Activated CD8-positive, alpha-beta memory T cell treated with anti-CD3 and anti-CD28 coated beads, Interleukin-2, amount 10 ng/mL, durations not matched to agents 7 days and 5 days (primary cell): ENCODE data around the gene ADAMTS14. TPM values are rescaled to one million over a fixed set of nuclear protein-coding genes. Genes with fewer than 3 reads are reported as not detected.

Experiments used
- ATAC-seq: fragments of 150-1000 bp; cut with Tn5 transposase; one replicate; pipeline ENCODE4 v1.10.0; 2021; ENCODE audit warnings: moderate library complexity
- CTCF ChIA-PET: fragments of 350-600 bp; sonication (Branson Sonifier 250); formaldehyde crosslinking; loops from one replicate; lab custom pipeline; 2021; ENCODE audit warnings: antibody characterized with exemption; lab: Charles Lee
- DNase-seq: peaks from one replicate; pipeline ENCODE4 v3.0.0-alpha.2; 2020
- H3K27ac Mint-ChIP-seq: one replicate; pipeline ENCODE4 v1.8.0; 2021; ENCODE audit warnings: mild to moderate bottlenecking, mixed read lengths
- H3K27me3 Mint-ChIP-seq: one replicate; pipeline ENCODE4 v1.8.0; 2021; ENCODE audit warnings: mixed read lengths
- H3K36me3 Mint-ChIP-seq: one replicate; pipeline ENCODE4 v1.8.0; 2021; ENCODE audit warnings: mild to moderate bottlenecking, mixed read lengths
- H3K4me1 Mint-ChIP-seq: one replicate; pipeline ENCODE4 v1.8.0; 2021; ENCODE audit warnings: mixed read lengths
- H3K4me3 Mint-ChIP-seq: one replicate; pipeline ENCODE4 v1.8.0; 2021; ENCODE audit warnings: mild to moderate bottlenecking, moderate library complexity, mixed read lengths
- H3K9me3 Mint-ChIP-seq: one replicate; pipeline ENCODE4 v1.8.0; 2022; ENCODE audit warnings: low read depth, mixed read lengths
- total RNA-seq, 2 experiments: library from RNA; stranded (reverse); gene quantifications; one replicate each; pipeline ENCODE4 v1.2.3, GENCODE V29; 2021

The ADAMTS14 gene
- total RNA-seq, 2 experiments from 2014 or later, result 0.15 to 0.19 TPM

DNA sequence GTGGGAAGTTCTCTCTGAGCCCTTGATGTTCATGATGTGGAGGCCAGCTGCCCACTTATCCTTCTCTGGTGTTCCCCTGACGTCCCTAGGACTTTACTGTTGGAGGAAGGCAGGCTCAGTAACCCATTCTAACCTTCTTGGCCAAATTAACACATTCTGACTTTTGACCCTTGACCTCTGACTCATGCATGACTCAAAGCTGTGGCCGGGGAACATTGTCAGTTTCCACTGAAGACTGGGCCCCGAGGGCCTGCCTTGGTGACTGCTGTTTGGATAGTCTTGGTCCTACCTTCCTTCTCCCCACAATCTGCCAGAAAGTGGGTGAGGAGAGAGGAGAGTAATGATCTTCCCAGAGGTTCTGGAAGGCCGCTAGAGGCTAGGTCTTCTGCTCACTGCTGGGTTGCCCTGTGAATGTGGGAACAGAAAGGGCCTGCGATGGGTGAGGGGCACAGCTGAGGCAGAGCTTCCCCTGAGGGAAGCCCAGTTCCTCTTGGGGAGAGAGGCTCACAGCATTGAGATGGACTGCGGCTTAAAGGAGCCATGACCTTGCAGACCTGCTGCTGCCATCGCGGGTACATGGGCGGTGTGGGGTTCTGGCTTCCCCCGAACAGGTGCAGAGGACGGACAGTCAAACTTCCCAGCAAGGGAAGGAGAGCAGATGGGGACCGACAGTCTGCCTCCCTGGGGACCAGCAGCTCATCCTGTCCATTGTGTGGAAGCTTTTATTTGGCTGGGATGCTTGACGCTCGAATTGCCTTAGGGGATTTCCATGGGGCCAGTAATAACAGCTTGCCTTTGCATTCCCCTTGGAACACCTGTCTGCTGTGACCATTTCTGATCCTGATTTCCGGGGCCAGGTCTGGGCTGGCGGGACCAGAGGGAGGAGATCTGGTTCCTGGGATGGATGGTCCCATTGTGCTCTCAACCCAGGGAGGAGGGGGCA, 43.8 kb downstream of the ADAMTS14 start:
- no peak for DNase-seq
- Mint-ChIP-seq H3K36me3 (no peaks in the 10 kb centered on the region), H3K27ac (no peak overlapping the region), H3K4me3 (no peak overlapping the region), H3K27me3 (no peaks in the 10 kb centered on the region), H3K9me3 (no peaks in the 10 kb centered on the region), H3K4me1 (peaks cover 8% of the 10 kb centered on the region)
- ATAC-seq, result peak; percentile 49
- CTCF ChIA-PET, result interaction anchor here (0.9 kb wide), 1 partner anchor 158 kb away, joined by 3 read pairs; no protein-coding TSS in a partner anchor

DNA sequence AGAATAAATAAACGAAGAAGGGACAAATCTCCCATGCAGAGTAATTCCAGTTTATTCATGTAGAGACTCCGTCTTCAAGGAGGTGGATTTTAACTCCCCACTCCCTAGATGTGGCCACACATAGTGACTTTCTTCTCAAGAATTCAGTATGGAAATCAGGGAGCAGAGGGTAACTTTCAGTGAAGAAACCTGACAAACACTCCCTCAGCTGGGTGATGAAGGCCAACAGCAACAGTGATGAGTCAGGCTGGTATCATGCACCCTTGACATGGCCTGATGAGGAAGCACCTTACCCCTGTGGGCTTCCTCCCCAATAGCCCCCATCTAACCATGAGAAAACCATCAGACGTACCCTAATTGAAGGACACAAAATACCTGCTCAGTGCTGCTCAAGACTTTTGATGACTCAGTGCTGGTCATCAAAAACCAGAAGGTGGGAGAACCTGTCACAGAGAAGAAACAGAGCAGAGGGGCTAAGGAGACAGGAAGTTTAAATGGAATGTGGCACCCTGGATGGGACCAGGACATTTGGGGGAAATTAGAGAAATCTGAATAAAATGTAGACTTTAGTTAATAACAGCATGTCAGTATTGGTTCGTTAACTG, 50.6 kb downstream of the ADAMTS14 start:
- no peak for ATAC-seq
- H3K4me3 Mint-ChIP-seq, result no peak overlapping the region
- no peaks in the 10 kb centered on the region for H3K4me1 Mint-ChIP-seq

DNA sequence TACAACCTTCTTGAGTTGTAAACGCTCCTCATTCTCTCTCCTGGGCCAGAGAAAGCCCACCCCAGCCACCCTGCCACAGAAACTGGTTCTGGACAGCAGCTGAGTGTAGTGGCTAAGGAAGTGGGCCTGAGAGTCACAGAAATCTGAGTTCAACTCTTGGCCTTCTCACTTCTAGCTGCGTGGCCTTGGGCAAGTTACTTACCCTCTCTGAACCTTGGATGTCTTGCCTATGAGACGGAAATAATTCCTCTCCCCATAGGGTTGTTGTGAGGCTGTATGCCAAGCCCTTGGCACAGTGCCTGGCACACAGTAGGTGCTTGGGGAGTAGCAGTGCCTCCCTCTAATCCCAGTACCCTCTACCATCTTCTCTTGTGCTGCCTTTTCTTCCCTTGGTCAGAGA, 51.5 kb downstream of the ADAMTS14 start:
- DNase-seq (no peak), ATAC-seq (no peak)
- H3K4me3 Mint-ChIP-seq, result no peak overlapping the region
- no peaks in the 10 kb centered on the region for H3K9me3 Mint-ChIP-seq
- H3K4me1 Mint-ChIP-seq, result no peaks in the 10 kb centered on the region
- no peaks in the 10 kb centered on the region for H3K36me3 Mint-ChIP-seq
- no peaks in the 10 kb centered on the region for H3K27me3 Mint-ChIP-seq
- no peak overlapping the region for H3K27ac Mint-ChIP-seq
- CTCF ChIA-PET, result no interaction called here

More for the DNA sequence above, 50.6 kb downstream of the ADAMTS14 start:
- H3K36me3 Mint-ChIP-seq, result no peaks in the 10 kb centered on the region
- CTCF ChIA-PET, result no interaction called here
- H3K27me3 Mint-ChIP-seq, result no peaks in the 10 kb centered on the region
- DNase-seq, result no peak
- no peak overlapping the region for H3K27ac Mint-ChIP-seq
- H3K9me3 Mint-ChIP-seq, result no peaks in the 10 kb centered on the region

DNA sequence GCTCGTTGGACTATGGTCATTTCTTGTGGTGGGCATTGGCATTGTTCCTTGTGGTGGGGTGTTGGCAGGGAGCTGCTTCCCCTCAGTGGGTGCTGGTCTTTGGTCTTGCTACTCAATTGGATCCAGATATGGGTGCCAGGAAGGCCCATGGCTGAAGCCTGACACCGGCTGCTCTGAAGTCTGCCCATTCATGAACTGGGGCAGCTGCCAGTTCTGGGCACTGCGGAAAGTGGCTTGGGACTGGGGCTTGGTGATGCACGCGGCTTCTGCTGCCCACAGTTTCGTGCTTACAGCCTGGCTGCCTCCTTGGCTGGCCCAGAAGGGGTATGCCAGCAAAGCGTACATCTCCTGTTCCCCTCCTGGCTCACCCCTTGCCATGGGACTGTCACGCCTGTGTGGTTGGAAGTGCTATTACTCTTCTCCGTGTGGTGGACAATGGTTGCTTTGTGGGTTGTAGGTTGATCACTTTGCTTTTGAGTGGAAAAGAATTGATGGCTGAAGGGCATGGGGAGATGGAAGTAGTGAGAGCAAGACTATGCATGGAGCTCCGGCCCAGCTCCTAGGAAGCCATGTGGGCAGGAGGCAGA, 54.7 kb downstream of the ADAMTS14 start:
- no peaks in the 10 kb centered on the region for H3K27me3 Mint-ChIP-seq
- no peaks in the 10 kb centered on the region for H3K36me3 Mint-ChIP-seq
- H3K27ac Mint-ChIP-seq, result no peak overlapping the region
- CTCF ChIA-PET, result no interaction called here
- H3K9me3 Mint-ChIP-seq, result no peaks in the 10 kb centered on the region
- DNase-seq (no peak), ATAC-seq (no peak)
- no peaks in the 10 kb centered on the region for H3K4me1 Mint-ChIP-seq
- H3K4me3 Mint-ChIP-seq, result no peak overlapping the region

DNA sequence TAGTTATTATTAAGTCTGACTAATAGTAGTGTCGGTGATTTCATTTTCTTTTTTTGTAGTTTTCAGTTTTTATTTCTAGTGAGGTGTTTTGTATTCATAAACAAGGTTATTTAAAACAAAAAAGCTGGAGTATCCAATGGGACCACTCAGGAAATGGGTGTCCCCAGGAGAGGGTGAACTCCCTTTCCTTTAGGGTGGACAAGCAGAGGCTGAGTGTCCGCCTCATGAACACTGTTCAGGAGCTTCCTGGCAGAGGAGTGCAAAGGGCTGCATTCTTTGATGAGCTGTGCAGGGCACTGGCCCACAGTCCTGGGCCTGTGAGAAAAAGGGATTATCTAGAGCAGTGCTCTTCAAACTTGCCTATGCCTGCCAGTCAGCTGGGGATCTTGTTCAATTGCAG, 56.0 kb downstream of the ADAMTS14 start:
- ATAC-seq (no peak), DNase-seq (no peak)
- H3K36me3 Mint-ChIP-seq, result no peaks in the 10 kb centered on the region
- CTCF ChIA-PET, result no interaction called here
- H3K27ac Mint-ChIP-seq, result no peak overlapping the region
- H3K27me3 Mint-ChIP-seq, result no peaks in the 10 kb centered on the region
- no peaks in the 10 kb centered on the region for H3K4me1 Mint-ChIP-seq
- H3K4me3 Mint-ChIP-seq, result no peak overlapping the region
- H3K9me3 Mint-ChIP-seq, result no peaks in the 10 kb centered on the region

DNA sequence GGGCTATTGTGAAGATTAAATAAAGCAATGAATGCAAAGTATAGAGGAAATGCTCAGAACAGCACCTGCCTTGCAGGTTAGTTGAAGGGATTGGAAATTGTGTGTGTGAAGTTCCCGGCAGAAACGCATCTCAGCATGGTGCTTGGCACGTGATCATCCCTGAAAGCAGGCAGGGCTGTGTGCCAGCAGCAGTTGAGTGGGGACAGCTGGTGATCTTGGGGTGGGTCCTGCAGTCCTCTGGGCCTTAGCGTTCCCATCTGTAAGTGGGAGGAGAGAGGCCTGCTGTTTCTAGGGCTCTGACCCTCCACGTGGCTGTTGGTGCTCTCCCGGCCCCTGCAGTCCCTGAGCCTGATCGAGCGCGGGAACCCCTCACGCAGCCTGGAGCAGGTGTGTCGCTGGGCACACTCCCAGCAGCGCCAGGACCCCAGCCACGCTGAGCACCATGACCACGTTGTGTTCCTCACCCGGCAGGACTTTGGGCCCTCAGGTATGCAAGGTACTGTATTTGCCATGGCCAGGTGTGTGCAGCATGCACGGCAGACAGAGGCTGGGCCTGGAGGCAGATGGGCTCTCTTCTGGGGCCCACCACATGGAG, 57.6 kb downstream of the ADAMTS14 start:
- DNase-seq (no peak), ATAC-seq (no peak)
- Mint-ChIP-seq H3K27me3 (no peaks in the 10 kb centered on the region), H3K36me3 (no peaks in the 10 kb centered on the region), H3K4me1 (no peaks in the 10 kb centered on the region), H3K4me3 (no peak overlapping the region), H3K27ac (no peak overlapping the region), H3K9me3 (no peaks in the 10 kb centered on the region)
- CTCF ChIA-PET, result no interaction called here

DNA sequence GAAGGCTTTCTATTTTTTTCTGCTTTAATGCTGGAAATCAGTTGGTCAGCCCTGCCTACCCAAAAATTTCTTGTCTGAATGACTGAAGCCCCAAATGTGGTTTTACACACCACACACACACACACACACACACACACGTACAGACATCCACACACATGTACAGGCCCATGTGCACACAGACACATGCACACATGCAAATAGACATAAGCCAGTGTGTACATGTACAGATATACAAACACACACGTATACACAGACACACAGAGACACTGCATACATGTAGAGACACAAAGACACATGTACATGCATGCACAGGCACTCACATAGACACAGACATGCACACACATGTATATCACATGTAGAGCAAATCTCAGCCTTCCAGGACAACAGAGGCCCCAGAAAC, 58.6 kb downstream of the ADAMTS14 start:
- no peak for ATAC-seq
- Mint-ChIP-seq H3K4me1 (no peaks in the 10 kb centered on the region), H3K9me3 (no peaks in the 10 kb centered on the region), H3K27ac (no peak overlapping the region), H3K36me3 (no peaks in the 10 kb centered on the region), H3K4me3 (no peak overlapping the region), H3K27me3 (no peaks in the 10 kb centered on the region)
- no peak for DNase-seq
- CTCF ChIA-PET, result interaction anchor here (0.6 kb wide), 1 partner anchor 123 kb away, joined by 3 read pairs; no protein-coding TSS in a partner anchor

DNA sequence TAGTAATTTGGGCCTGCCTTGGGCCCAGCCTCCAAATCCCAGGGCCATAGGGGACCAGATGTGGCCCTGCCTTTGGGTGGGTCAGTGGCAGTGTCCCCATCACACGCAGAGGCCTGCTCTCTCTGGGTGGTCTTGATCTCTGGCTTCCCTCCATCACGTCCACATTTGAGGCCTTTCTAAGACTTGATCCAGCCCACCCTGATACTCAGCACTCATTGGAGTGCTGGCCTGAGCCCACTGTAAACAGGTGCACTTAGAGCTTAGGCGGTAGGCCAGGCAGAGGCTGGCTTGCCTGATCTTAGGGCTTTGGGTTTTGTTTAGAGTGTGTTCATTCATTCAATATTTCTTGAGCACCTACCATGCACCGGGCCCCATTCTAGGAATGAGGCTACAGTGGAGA, 60.3 kb downstream of the ADAMTS14 start:
- no peaks in the 10 kb centered on the region for H3K4me1 Mint-ChIP-seq
- no peaks in the 10 kb centered on the region for H3K9me3 Mint-ChIP-seq
- CTCF ChIA-PET, result interaction anchor here (1.3 to 1.4 kb wide), 2 partner anchors 24 to 174 kb away, joined by 3 to 4 read pairs; no protein-coding TSS in a partner anchor
- DNase-seq (no peak), ATAC-seq (no peak)
- H3K4me3 Mint-ChIP-seq, result no peak overlapping the region
- H3K27ac Mint-ChIP-seq, result no peak overlapping the region
- no peaks in the 10 kb centered on the region for H3K36me3 Mint-ChIP-seq
- H3K27me3 Mint-ChIP-seq, result no peaks in the 10 kb centered on the region

DNA sequence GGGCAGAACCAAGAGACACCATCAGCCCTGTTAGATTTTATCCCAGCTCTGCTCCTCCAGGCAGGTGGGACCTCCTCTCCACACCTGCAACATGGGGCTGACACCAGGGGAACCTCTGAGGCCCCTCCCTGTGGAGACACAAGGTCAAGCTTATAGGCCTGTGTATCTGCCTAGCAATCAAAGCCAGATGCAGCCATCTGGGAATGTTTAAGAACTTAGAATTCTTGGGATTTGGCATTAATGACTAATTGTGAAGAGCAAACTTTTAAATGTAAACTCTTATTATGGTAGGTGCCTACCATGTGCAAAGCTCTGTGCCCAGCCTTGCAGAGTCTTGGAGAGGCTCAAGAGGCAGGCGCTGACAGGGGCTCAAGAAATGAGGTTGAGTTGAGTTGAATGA, 60.7 kb downstream of the ADAMTS14 start:
- ATAC-seq (no peak), DNase-seq (no peak)
- Mint-ChIP-seq H3K27ac (no peak overlapping the region), H3K9me3 (no peaks in the 10 kb centered on the region), H3K4me3 (no peak overlapping the region), H3K36me3 (no peaks in the 10 kb centered on the region), H3K27me3 (no peaks in the 10 kb centered on the region), H3K4me1 (no peaks in the 10 kb centered on the region)
- CTCF ChIA-PET, result interaction anchor here (1.4 kb wide), 1 partner anchor 174 kb away, joined by 4 read pairs; no protein-coding TSS in a partner anchor

DNA sequence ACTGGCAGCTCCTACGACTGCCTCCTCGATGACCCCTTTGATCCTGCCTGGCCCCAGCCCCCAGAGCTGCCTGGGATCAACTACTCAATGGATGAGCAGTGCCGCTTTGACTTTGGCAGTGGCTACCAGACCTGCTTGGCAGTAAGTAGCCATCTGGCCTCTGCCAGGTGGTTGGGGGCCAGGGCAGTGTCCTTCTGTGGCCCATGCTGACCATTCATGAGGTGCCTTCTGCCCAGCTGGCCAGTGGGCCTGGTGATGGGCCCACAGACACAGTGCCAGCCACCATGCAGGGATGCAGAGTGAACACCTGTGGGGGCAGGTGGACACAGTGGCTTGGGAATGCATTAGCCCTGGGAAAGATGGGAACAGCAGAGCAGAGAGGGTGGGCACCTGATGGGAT, 62.9 kb downstream of the ADAMTS14 start:
- CTCF ChIA-PET, result no interaction called here

DNA sequence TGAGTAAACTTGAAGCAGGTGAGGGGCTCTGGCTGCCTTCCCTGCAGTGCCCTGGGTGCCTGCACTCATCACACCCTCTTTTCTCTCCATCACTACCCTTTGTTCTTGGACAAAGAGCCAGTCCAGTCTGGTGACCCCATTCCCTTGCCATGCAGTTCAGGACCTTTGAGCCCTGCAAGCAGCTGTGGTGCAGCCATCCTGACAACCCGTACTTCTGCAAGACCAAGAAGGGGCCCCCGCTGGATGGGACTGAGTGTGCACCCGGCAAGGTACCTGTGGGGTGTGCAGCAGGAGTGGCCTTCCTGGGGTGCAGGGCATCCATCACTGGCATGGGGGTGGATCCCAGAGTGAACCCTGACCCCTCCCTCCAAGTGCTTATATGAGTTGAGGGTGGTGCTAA, 64.2 kb downstream of the ADAMTS14 start:
- CTCF ChIA-PET, result no interaction called here
- DNase-seq (no peak), ATAC-seq (no peak)
- H3K4me1 Mint-ChIP-seq, result peaks cover 6% of the 10 kb centered on the region
- no peak overlapping the region for H3K4me3 Mint-ChIP-seq
- no peaks in the 10 kb centered on the region for H3K36me3 Mint-ChIP-seq
- H3K9me3 Mint-ChIP-seq, result no peaks in the 10 kb centered on the region
- H3K27ac Mint-ChIP-seq, result no peak overlapping the region
- H3K27me3 Mint-ChIP-seq, result no peaks in the 10 kb centered on the region

More for the DNA sequence above, 62.9 kb downstream of the ADAMTS14 start:
- ATAC-seq (no peak), DNase-seq (no peak)
- H3K4me3 Mint-ChIP-seq, result no peak overlapping the region
- no peaks in the 10 kb centered on the region for H3K27me3 Mint-ChIP-seq
- no peaks in the 10 kb centered on the region for H3K9me3 Mint-ChIP-seq
- H3K36me3 Mint-ChIP-seq, result no peaks in the 10 kb centered on the region
- no peaks in the 10 kb centered on the region for H3K4me1 Mint-ChIP-seq
- no peak overlapping the region for H3K27ac Mint-ChIP-seq

DNA sequence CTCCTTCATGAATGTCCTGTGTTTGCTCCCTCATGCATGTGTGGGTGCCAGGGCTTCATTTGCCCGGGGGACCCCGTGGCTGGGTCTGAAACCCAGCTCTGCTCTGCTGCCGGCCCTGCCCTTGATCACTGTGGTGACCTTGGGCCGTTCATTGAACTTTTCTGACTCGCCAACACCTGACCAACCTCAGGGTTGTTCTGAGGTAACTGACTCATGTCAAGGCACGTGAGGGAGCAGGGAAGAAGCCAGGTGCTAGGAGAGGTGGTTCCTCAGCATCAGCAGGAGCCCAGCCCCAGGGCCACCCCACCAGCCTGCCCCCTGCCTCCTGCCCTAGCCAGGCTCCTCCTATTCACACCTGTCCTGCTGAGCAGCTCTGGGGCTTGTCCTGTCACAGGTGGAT, 64.9 kb downstream of the ADAMTS14 start:
- Mint-ChIP-seq H3K4me1 (peaks cover 13% of the 10 kb centered on the region), H3K36me3 (no peaks in the 10 kb centered on the region), H3K4me3 (no peak overlapping the region), H3K27me3 (no peaks in the 10 kb centered on the region), H3K27ac (no peak overlapping the region), H3K9me3 (no peaks in the 10 kb centered on the region)
- ATAC-seq, result no peak
- CTCF ChIA-PET, result no interaction called here
- no peak for DNase-seq
